Measurements from ENCODE around the gene AHCYL2. TPM values are rescaled to one million over a fixed set of nuclear protein-coding genes. Genes with fewer than 3 reads are reported as not detected.
"Not testable (repeated sequence)": the region's sequence is repeated elsewhere in the genome, so short reads cannot be mapped to it uniquely, and the experiment has no call there.

Gene AHCYL2
- total and polyA plus RNA-seq, 4 donors: 2.0 to 10.0 (median 3.6) TPM

DNA sequence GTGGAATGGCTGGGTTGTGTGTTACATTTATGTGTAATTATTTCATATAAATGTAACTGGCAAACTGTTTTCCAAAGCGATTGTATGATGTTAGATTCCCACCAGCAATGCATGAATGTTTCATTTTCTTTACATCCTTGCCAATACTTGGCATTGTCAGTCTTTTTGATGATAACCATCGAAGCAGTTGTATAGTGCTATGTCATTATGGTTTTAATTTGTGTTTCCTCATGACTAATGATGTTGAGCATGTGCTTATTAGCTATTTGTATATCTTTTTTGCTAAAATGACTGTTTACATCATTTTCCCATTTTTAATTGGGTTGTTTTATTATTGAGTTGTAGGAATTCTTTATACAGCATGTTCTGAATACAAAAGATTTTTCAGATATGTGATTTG, 22.3 kb downstream of the AHCYL2 start (continued):
- TF ChIP-seq, protein P1, sequence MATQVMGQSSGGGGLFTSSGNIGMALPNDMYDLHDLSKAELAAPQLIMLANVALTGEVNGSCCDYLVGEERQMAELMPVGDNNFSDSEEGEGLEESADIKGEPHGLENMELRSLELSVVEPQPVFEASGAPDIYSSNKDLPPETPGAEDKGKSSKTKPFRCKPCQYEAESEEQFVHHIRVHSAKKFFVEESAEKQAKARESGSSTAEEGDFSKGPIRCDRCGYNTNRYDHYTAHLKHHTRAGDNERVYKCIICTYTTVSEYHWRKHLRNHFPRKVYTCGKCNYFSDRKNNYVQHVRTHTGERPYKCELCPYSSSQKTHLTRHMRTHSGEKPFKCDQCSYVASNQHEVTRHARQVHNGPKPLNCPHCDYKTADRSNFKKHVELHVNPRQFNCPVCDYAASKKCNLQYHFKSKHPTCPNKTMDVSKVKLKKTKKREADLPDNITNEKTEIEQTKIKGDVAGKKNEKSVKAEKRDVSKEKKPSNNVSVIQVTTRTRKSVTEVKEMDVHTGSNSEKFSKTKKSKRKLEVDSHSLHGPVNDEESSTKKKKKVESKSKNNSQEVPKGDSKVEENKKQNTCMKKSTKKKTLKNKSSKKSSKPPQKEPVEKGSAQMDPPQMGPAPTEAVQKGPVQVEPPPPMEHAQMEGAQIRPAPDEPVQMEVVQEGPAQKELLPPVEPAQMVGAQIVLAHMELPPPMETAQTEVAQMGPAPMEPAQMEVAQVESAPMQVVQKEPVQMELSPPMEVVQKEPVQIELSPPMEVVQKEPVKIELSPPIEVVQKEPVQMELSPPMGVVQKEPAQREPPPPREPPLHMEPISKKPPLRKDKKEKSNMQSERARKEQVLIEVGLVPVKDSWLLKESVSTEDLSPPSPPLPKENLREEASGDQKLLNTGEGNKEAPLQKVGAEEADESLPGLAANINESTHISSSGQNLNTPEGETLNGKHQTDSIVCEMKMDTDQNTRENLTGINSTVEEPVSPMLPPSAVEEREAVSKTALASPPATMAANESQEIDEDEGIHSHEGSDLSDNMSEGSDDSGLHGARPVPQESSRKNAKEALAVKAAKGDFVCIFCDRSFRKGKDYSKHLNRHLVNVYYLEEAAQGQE (IDR thresholded peaks at IDR 0.05): no peak

DNA sequence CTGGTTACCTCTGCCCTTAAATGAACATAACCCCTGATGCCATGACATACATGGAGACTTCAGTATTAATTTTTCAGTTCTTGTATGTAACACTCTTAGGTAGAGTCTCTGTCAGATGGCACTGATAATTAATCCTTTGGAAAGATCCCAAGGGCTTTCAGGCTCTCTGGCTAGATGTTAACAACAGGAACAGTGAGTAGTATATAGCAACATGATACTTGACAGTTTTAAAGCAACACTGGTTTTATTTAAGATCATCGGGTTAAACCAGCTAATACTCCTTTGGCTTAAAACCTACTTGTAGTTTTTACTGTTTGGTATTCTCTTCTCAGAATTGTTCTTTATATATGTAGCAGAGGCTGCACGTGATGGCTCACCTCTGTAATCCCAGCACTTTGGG, 27.3 kb downstream of the AHCYL2 start:
- Histone ChIP-seq H3K4me1 (ENCODE audit: control insufficient read depth in 4 of 4, insufficient read depth in 4 of 4, low read length in 3 of 4) (peaks cover 0 to 3% (median 0%) of the 10 kb centered on the region in 4 donors), H3K27me3 (ENCODE audit: control insufficient read depth in 4 of 4, insufficient read depth in 4 of 4, low read length in 3 of 4) (no peaks in the 10 kb centered on the region), H3K36me3 (ENCODE audit: control insufficient read depth in 4 of 4, insufficient read depth in 3 of 4, low read depth in 1 of 4, low read length in 3 of 4) (no peaks in the 10 kb centered on the region), H3K27ac (ENCODE audit: low read depth in 1 of 2, low read length in 2 of 2) (no peak overlapping the region), H3K4me3 (ENCODE audit: low read depth in 1 of 3, low read length in 3 of 3) (no peak overlapping the region), H3K9ac (ENCODE audit: low read depth in 1 of 2, low read length in 2 of 2) (no peak overlapping the region), H3K9me3 (ENCODE audit: control insufficient read depth in 4 of 4, low read length in 3 of 4) (no peaks in the 10 kb centered on the region)
- DNase-seq (ENCODE audit: low spot score): no peak
- WGBS: 95% methylated on average over 2 of the region's 2 CpGs
- TF ChIP-seq, protein P2, sequence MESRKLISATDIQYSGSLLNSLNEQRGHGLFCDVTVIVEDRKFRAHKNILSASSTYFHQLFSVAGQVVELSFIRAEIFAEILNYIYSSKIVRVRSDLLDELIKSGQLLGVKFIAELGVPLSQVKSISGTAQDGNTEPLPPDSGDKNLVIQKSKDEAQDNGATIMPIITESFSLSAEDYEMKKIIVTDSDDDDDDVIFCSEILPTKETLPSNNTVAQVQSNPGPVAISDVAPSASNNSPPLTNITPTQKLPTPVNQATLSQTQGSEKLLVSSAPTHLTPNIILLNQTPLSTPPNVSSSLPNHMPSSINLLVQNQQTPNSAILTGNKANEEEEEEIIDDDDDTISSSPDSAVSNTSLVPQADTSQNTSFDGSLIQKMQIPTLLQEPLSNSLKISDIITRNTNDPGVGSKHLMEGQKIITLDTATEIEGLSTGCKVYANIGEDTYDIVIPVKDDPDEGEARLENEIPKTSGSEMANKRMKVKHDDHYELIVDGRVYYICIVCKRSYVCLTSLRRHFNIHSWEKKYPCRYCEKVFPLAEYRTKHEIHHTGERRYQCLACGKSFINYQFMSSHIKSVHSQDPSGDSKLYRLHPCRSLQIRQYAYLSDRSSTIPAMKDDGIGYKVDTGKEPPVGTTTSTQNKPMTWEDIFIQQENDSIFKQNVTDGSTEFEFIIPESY (IDR thresholded peaks at IDR 0.05): no peak
- no peak for TF ChIP-seq HNF4G (IDR thresholded peaks at IDR 0.05)
- no peak for TF ChIP-seq FOXA2 (IDR thresholded peaks at IDR 0.05)
- no peak for TF ChIP-seq RXRA (IDR thresholded peaks at IDR 0.05)
- TF ChIP-seq HNF4A (conservative IDR thresholded peaks at IDR 0.05): no peak
- no peak for TF ChIP-seq JUND (IDR thresholded peaks at IDR 0.05)
- no peak for TF ChIP-seq GABPA (IDR thresholded peaks at IDR 0.05 in 1 of 2, conservative IDR thresholded peaks at IDR 0.05 in 1 of 2)
- no peak for TF ChIP-seq FOXA1 (IDR thresholded peaks at IDR 0.05)
- TF ChIP-seq, protein P3, sequence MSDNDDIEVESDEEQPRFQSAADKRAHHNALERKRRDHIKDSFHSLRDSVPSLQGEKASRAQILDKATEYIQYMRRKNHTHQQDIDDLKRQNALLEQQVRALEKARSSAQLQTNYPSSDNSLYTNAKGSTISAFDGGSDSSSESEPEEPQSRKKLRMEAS (IDR thresholded peaks at IDR 0.05): no peak
- TF ChIP-seq TAF1 (conservative IDR thresholded peaks at IDR 0.05): no peak
- TF ChIP-seq SP1 (IDR thresholded peaks at IDR 0.05): no peak
- TF ChIP-seq YY1 (IDR thresholded peaks at IDR 0.05): no peak
- TF ChIP-seq, protein P4, sequence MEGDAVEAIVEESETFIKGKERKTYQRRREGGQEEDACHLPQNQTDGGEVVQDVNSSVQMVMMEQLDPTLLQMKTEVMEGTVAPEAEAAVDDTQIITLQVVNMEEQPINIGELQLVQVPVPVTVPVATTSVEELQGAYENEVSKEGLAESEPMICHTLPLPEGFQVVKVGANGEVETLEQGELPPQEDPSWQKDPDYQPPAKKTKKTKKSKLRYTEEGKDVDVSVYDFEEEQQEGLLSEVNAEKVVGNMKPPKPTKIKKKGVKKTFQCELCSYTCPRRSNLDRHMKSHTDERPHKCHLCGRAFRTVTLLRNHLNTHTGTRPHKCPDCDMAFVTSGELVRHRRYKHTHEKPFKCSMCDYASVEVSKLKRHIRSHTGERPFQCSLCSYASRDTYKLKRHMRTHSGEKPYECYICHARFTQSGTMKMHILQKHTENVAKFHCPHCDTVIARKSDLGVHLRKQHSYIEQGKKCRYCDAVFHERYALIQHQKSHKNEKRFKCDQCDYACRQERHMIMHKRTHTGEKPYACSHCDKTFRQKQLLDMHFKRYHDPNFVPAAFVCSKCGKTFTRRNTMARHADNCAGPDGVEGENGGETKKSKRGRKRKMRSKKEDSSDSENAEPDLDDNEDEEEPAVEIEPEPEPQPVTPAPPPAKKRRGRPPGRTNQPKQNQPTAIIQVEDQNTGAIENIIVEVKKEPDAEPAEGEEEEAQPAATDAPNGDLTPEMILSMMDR (IDR thresholded peaks at IDR 0.05; ENCODE audit: low read depth, low read length, missing input control): no peak
- no peak for TF ChIP-seq RAD21 (IDR thresholded peaks at IDR 0.05)
- TF ChIP-seq EGR1 (IDR thresholded peaks at IDR 0.05; ENCODE audit: low read depth in 2 of 2): no peak

DNA sequence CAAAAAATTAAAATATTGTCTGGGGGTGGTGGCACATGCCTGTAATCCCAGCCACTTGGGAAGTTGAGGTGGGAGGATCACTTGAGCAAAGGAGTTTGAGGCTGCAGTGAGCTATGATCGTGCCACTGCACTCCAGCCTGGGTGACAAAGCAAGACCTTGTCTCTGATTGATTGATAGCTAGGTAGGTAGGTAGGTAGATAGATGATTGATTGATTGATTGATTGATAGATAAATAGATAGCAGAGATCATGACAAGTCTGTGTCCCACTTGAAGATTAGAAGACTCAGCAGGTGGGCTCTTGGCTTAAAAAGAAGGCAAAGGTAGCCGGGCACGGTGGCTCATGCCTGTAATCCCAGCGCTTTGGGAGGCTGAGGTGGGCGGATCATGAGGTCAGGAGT, 27.8 kb downstream of the AHCYL2 start:
- H3K4me3 ChIP-seq (ENCODE audit: low read depth in 1 of 3, low read length in 3 of 3); DNase-seq (ENCODE audit: low spot score); H3K27ac ChIP-seq (ENCODE audit: low read depth in 1 of 2, low read length in 2 of 2); H3K27me3 ChIP-seq (ENCODE audit: control insufficient read depth in 4 of 4, insufficient read depth in 4 of 4, low read length in 3 of 4); H3K9me3 ChIP-seq (ENCODE audit: control insufficient read depth in 4 of 4, low read length in 3 of 4); H3K36me3 ChIP-seq (ENCODE audit: control insufficient read depth in 4 of 4, insufficient read depth in 3 of 4, low read depth in 1 of 4, low read length in 3 of 4); H3K9ac ChIP-seq (ENCODE audit: low read depth in 1 of 2, low read length in 2 of 2); H3K4me1 ChIP-seq (ENCODE audit: control insufficient read depth in 4 of 4, insufficient read depth in 4 of 4, low read length in 3 of 4): not testable (repeated sequence)
- 95% methylated on average over 5 of the region's 5 CpGs for WGBS
